Measurements from ENCODE around the gene FOXC2. TPM values are rescaled to one million over a fixed set of nuclear protein-coding genes. Genes with fewer than 3 reads are reported as not detected.

The FOXC2 gene
- total and polyA plus RNA-seq, 2 of the 13 experiments (the other 11 are each of a cell fraction or from before 2014, with no cell fraction given): not detected

DNA sequence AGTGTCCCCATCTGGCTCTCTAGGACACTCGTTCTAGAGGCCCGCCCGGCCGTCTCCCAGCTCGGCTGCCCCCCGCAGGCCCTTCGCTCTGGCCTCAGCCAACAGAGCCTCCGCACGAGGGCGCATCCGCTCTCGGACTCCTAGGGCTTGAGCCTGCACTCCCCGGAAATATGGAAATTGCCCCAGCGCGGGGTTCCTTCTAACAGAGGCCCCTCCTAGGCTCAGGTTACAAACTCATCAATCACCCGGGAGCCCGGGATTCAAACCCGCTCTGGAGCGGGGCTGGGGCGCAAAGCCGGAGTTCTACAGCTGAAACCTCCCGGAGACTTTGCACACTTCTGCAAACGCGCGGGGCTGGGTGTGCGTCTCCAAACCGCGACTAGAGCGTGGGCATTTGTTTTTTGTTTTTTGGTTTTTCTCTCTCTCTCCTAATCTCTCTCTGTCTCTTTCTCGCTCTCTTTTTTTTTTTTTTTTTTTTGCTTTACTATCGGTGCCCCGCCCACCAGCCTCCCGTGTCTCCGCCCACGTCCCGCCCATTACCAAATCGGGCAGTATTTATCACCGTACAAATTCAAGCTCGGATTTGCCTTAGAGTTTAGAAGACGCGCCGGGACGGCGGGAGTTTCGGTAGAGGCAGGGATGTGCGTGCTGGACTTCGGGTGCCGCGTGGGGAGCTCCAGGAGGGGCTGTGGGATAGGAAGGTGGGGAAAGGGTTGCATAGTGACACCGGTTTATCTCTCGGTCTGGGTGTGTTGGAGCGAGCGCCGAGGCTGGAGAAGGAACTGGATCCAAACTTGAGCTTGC is 9.3 kb downstream of the FOXC2 start (continued):
- TF ChIP-seq ZNF609 (CRISPR knock-in tag; IDR thresholded peaks at IDR 0.05; ENCODE audit: borderline replicate concordance) (no peak), ZNF224 (CRISPR knock-in tag; IDR thresholded peaks at IDR 0.05) (no peak), HMG20B (CRISPR knock-in tag; conservative IDR thresholded peaks at IDR 0.05) (no peak), ERF (CRISPR knock-in tag; IDR thresholded peaks at IDR 0.05) (no peak), FOXK1 (CRISPR knock-in tag; IDR thresholded peaks at IDR 0.05; ENCODE audit: borderline replicate concordance, low read depth) (no peak), PRPF4 (IDR thresholded peaks at IDR 0.05; ENCODE audit: low read depth, low read length, poor library complexity, severe bottlenecking) (no peak), ZNF430 (CRISPR knock-in tag; IDR thresholded peaks at IDR 0.05) (no peak), ZNF800 (CRISPR knock-in tag; IDR thresholded peaks at IDR 0.05) (peak; percentile 95), ZNF766 (CRISPR knock-in tag; IDR thresholded peaks at IDR 0.05; ENCODE audit: borderline replicate concordance) (0 out of 2 replicates have a peak, but pooled peaks have one; percentile 58), BATF2 (CRISPR knock-in tag; IDR thresholded peaks at IDR 0.05) (no peak), ZBTB14 (CRISPR knock-in tag; IDR thresholded peaks at IDR 0.05) (no peak), ZNF607 (CRISPR knock-in tag; IDR thresholded peaks at IDR 0.05; ENCODE audit: borderline replicate concordance) (no peak), PPARG (CRISPR knock-in tag; conservative IDR thresholded peaks at IDR 0.05) (no peak), ZNF570 (CRISPR knock-in tag; IDR thresholded peaks at IDR 0.05; ENCODE audit: borderline replicate concordance) (no peak), EZH2 (conservative IDR thresholded peaks at IDR 0.05; ENCODE audit: low read depth, low read length) (peak; percentile 69; the same call in 1 of the 2 replicates), ESRRA (CRISPR knock-in tag; IDR thresholded peaks at IDR 0.05; ENCODE audit: low read depth) (no peak)
- TF ChIP-seq, protein P1, sequence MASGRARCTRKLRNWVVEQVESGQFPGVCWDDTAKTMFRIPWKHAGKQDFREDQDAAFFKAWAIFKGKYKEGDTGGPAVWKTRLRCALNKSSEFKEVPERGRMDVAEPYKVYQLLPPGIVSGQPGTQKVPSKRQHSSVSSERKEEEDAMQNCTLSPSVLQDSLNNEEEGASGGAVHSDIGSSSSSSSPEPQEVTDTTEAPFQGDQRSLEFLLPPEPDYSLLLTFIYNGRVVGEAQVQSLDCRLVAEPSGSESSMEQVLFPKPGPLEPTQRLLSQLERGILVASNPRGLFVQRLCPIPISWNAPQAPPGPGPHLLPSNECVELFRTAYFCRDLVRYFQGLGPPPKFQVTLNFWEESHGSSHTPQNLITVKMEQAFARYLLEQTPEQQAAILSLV (CRISPR knock-in tag; IDR thresholded peaks at IDR 0.05; ENCODE audit: borderline replicate concordance): no peak
